ENCODE data around the gene IQSEC1. TPM values are rescaled to one million over a fixed set of nuclear protein-coding genes. Genes with fewer than 3 reads are reported as not detected.

IQSEC1 gene
- total and polyA plus RNA-seq, 8 donors, result 24.9 to 57.0 (median 34.2) TPM

GRCh38 chr3:12875857-12876836 lies 197.1 kb downstream of the IQSEC1 start:
- Histone ChIP-seq H3K9me3 (no peaks in the 10 kb centered on the region), H3K4me3 (peak overlapping the region in 1 of 2 donors; percentile 17), H3K4me1 (peaks cover 0 to 7% of the 10 kb centered on the region in 2 donors), H3K27me3 (peaks cover 0 to 20% of the 10 kb centered on the region in 2 donors), H3K36me3 (no peaks in the 10 kb centered on the region), H3K27ac (no peak overlapping the region)
- DNase-seq, result peak in 1 of 4 donors; percentile 72
- intact Hi-C loops (cut with DNase I), result loop anchor here in 1 of 2 donors (10.0 kb wide), 1 partner anchor 109 kb away; no protein-coding TSS in a partner anchor
- ATAC-seq, result peak; percentile 81
- TF ChIP-seq CTCF (IDR thresholded peaks at IDR 0.05), result no peak

GRCh38 chr3:12871404-12871983 lies 201.7 kb downstream of the IQSEC1 start:
- Histone ChIP-seq H3K36me3 (no peaks in the 10 kb centered on the region), H3K4me3 (no peak overlapping the region), H3K9me3 (no peaks in the 10 kb centered on the region), H3K27me3 (peaks cover 0 to 35% of the 10 kb centered on the region in 2 donors), H3K27ac (no peak overlapping the region), H3K4me1 (peaks cover 0 to 23% of the 10 kb centered on the region in 2 donors)
- TF ChIP-seq CTCF (IDR thresholded peaks at IDR 0.05), result no peak
- DNase-seq, result no peak
- ATAC-seq, result no peak
- intact Hi-C loops (cut with DNase I), result loop anchor here in 1 of 2 donors (10.0 kb wide), 1 partner anchor 113 kb away; no protein-coding TSS in a partner anchor

- TF ChIP-seq CTCF (IDR thresholded peaks at IDR 0.05), result no peak
- H3K36me3 ChIP-seq, result no peaks in the 10 kb centered on the region
- peaks cover 0 to 30% of the 10 kb centered on the region in 2 donors for H3K27me3 ChIP-seq
- ATAC-seq (no peak), DNase-seq (no peak)
- peaks cover 0 to 18% of the 10 kb centered on the region in 2 donors for H3K4me1 ChIP-seq
- H3K27ac ChIP-seq, result no peak overlapping the region
- H3K4me3 ChIP-seq, result no peak overlapping the region
- intact Hi-C loops (cut with DNase I), result loop anchor here in 1 of 2 donors (10.0 kb wide), 1 partner anchor 114 kb away; no protein-coding TSS in a partner anchor
- H3K9me3 ChIP-seq, result no peaks in the 10 kb centered on the region
Measured at GRCh38 chr3:12870942-12871341, 202.3 kb downstream of the IQSEC1 start.

- DNase-seq (peak in 3 of 4 donors; percentile 37 to 85 (median 42)), ATAC-seq (peak; percentile 80)
- no peak for TF ChIP-seq CTCF (IDR thresholded peaks at IDR 0.05)
Measured at GRCh38 chr3:12869035-12869621, 204.1 kb downstream of the IQSEC1 start.

More at GRCh38 chr3:12869035-12869621, 204.1 kb downstream of the IQSEC1 start:
- Histone ChIP-seq H3K4me3 (peak overlapping the region in 1 of 2 donors; percentile 31), H3K4me1 (peaks cover 0 to 16% of the 10 kb centered on the region in 2 donors), H3K27me3 (peaks cover 0 to 22% of the 10 kb centered on the region in 2 donors), H3K9me3 (peaks cover 0 to 2% of the 10 kb centered on the region in 2 donors), H3K36me3 (no peaks in the 10 kb centered on the region), H3K27ac (no peak overlapping the region)
- intact Hi-C loops (cut with DNase I), result no loop called here
